ENCODE results near the gene HBA1.

Gene HBA1

DNA sequence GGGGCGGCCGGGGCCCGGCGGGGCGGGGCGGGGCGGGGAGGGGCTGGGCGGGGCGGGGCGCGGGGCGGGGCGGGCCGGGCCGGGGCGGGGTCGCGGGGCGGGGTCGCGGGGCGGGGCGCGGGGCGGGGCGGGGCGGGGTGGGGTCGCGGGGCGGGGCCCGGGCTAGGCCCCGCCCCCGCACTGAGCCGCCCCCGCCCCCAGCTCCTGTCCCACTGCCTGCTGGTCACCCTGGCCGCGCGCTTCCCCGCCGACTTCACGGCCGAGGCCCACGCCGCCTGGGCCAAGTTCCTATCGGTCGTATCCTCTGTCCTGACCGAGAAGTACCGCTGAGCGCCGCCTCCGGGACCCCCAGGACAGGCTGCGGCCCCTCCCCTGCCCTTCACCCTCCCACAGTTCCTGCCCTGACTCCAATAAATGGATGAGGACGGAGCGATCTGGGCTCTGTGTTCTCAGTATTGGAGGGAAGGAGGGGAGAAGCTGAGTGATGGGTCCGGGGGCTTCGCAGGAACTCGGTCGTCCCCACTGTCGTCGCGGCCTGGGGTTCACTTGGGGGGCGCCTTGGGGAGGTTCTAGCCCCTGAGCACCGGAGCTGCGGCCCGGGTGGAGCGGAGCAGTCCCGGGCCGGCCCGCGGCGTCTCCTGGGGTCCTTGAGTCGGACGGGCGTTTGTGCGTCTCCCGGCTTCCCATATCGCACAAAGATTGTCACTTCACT lies 11.5 kb upstream of the HBA1 start (continued):
- TF ChIP-seq, protein P1, sequence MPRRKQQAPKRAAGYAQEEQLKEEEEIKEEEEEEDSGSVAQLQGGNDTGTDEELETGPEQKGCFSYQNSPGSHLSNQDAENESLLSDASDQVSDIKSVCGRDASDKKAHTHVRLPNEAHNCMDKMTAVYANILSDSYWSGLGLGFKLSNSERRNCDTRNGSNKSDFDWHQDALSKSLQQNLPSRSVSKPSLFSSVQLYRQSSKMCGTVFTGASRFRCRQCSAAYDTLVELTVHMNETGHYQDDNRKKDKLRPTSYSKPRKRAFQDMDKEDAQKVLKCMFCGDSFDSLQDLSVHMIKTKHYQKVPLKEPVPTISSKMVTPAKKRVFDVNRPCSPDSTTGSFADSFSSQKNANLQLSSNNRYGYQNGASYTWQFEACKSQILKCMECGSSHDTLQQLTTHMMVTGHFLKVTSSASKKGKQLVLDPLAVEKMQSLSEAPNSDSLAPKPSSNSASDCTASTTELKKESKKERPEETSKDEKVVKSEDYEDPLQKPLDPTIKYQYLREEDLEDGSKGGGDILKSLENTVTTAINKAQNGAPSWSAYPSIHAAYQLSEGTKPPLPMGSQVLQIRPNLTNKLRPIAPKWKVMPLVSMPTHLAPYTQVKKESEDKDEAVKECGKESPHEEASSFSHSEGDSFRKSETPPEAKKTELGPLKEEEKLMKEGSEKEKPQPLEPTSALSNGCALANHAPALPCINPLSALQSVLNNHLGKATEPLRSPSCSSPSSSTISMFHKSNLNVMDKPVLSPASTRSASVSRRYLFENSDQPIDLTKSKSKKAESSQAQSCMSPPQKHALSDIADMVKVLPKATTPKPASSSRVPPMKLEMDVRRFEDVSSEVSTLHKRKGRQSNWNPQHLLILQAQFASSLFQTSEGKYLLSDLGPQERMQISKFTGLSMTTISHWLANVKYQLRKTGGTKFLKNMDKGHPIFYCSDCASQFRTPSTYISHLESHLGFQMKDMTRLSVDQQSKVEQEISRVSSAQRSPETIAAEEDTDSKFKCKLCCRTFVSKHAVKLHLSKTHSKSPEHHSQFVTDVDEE (CRISPR knock-in tag; IDR thresholded peaks at IDR 0.05) = no peak
- TF ChIP-seq, protein P2, sequence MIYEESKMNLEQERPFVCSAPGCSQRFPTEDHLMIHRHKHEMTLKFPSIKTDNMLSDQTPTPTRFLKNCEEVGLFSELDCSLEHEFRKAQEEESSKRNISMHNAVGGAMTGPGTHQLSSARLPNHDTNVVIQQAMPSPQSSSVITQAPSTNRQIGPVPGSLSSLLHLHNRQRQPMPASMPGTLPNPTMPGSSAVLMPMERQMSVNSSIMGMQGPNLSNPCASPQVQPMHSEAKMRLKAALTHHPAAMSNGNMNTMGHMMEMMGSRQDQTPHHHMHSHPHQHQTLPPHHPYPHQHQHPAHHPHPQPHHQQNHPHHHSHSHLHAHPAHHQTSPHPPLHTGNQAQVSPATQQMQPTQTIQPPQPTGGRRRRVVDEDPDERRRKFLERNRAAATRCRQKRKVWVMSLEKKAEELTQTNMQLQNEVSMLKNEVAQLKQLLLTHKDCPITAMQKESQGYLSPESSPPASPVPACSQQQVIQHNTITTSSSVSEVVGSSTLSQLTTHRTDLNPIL (CRISPR knock-in tag; IDR thresholded peaks at IDR 0.05; ENCODE audit: low read depth) = no peak
- TF ChIP-seq ZFP30 (CRISPR knock-in tag; IDR thresholded peaks at IDR 0.05) = no peak
- no peak for TF ChIP-seq TCF4 (CRISPR knock-in tag; IDR thresholded peaks at IDR 0.05; ENCODE audit: borderline replicate concordance)
- TF ChIP-seq ARNTL (CRISPR knock-in tag; IDR thresholded peaks at IDR 0.05; ENCODE audit: borderline replicate concordance, low read depth) = no peak
- TF ChIP-seq ZFP3 (CRISPR knock-in tag; IDR thresholded peaks at IDR 0.05) = no peak
- TF ChIP-seq ZNF8 (CRISPR knock-in tag; IDR thresholded peaks at IDR 0.05) = no peak

DNA sequence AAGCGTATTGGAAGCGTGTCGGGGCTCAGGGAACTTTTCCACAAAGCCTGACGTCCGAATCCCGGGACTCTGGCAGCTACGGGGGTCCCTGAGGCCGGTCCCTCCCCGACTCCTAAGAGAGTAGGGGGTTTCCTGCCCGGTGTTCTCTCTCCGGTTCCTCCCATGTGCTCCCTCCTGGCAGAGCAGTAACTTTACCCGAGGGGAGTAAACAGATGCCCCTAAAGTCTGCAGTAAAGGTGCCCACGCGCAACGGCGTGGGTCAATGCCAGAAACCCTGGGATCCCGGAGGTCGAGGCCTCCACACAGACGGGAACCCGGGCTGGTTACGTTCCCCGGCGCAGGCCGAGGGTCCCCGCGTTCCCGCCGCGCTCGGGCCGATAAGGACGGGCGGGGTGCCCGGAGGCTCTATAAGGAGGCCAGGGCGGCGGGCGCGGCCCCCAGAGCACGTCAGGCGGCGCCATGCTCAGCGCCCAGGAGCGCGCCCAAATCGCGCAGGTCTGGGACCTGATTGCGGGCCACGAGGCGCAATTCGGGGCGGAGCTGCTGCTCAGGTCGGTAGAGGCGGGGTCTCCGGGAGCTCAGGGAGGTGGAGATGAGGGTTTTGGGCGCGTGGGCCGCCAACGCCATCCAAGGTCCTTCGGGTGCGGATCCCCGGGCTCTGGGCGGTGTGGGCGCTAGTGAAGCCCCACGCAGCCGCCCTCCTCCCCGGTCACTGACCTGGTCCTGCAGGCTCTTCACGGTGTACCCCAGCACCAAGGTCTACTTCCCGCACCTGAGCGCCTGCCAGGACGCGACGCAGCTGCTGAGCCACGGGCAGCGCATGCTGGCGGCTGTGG lies 10.7 kb upstream of the HBA1 start, which contains the start of gene HBM:
Gene HBM, plus strand, starts transcription at position 440 of the 836 bp plus-strand sequence. Its CDS starts 20 bp downstream, at position 460.
- TF ChIP-seq, protein P3, sequence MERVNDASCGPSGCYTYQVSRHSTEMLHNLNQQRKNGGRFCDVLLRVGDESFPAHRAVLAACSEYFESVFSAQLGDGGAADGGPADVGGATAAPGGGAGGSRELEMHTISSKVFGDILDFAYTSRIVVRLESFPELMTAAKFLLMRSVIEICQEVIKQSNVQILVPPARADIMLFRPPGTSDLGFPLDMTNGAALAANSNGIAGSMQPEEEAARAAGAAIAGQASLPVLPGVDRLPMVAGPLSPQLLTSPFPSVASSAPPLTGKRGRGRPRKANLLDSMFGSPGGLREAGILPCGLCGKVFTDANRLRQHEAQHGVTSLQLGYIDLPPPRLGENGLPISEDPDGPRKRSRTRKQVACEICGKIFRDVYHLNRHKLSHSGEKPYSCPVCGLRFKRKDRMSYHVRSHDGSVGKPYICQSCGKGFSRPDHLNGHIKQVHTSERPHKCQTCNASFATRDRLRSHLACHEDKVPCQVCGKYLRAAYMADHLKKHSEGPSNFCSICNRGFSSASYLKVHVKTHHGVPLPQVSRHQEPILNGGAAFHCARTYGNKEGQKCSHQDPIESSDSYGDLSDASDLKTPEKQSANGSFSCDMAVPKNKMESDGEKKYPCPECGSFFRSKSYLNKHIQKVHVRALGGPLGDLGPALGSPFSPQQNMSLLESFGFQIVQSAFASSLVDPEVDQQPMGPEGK (CRISPR knock-in tag; IDR thresholded peaks at IDR 0.05; ENCODE audit: borderline replicate concordance) = no peak
- TF ChIP-seq ESRRG (CRISPR knock-in tag; IDR thresholded peaks at IDR 0.05) (no peak), BACH2 (CRISPR knock-in tag; IDR thresholded peaks at IDR 0.05; ENCODE audit: borderline replicate concordance) (no peak), SNAI2 (CRISPR knock-in tag; IDR thresholded peaks at IDR 0.05) (no peak), CSDC2 (CRISPR knock-in tag; IDR thresholded peaks at IDR 0.05) (no peak), ZNF8 (CRISPR knock-in tag; IDR thresholded peaks at IDR 0.05) (no peak), GLIS3 (CRISPR knock-in tag; IDR thresholded peaks at IDR 0.05) (no peak), ZC3H10 (CRISPR knock-in tag; IDR thresholded peaks at IDR 0.05) (no peak), TCF4 (CRISPR knock-in tag; IDR thresholded peaks at IDR 0.05; ENCODE audit: borderline replicate concordance) (no peak)
- TF ChIP-seq, protein P1 (CRISPR knock-in tag; IDR thresholded peaks at IDR 0.05) = no peak
- TF ChIP-seq, protein P2 (CRISPR knock-in tag; IDR thresholded peaks at IDR 0.05; ENCODE audit: low read depth) = no peak
- peak; percentile 6; the same call in 1 of the 3 replicates for ATAC-seq

DNA sequence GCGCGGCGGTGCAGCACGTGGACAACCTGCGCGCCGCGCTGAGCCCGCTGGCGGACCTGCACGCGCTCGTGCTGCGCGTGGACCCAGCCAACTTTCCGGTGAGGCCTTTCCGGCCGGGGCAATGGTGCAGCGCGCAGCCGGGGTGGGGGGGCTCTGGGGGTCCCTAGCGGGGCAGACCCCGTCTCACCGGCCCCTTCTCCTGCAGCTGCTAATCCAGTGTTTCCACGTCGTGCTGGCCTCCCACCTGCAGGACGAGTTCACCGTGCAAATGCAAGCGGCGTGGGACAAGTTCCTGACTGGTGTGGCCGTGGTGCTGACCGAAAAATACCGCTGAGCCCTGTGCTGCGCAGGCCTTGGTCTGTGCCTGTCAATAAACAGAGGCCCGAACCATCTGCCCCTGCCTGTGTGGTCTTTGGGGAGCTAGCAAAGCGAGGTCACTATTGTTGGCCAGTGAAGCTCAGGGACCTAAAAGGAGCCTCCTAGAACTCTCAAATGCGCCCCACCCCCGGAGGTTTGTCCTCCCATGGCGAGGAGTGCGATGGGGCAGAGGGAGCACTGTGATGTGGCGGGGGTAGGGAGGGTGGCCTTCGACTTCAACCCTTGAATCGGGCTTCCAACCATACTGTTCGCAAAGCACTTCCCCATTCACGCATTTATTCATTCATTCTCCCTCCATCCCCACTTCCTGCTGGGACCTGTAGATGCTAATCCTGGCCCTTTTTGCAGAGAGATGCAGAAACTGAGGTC lies 9.9 kb upstream of the HBA1 start:
- ATAC-seq = no peak
- TF ChIP-seq ESRRG (CRISPR knock-in tag; IDR thresholded peaks at IDR 0.05) = no peak
- TF ChIP-seq, protein P1 (CRISPR knock-in tag; IDR thresholded peaks at IDR 0.05) = no peak
- TF ChIP-seq TOX (CRISPR knock-in tag; IDR thresholded peaks at IDR 0.05; ENCODE audit: borderline replicate concordance) = no peak
- no peak for TF ChIP-seq ZNF8 (CRISPR knock-in tag; IDR thresholded peaks at IDR 0.05)
- no peak for TF ChIP-seq ZC3H10 (CRISPR knock-in tag; IDR thresholded peaks at IDR 0.05)
- no peak for TF ChIP-seq PPARA (CRISPR knock-in tag; IDR thresholded peaks at IDR 0.05; ENCODE audit: borderline replicate concordance)
